ENCODE data around the gene KCNN1. TPM values are rescaled to one million over a fixed set of nuclear protein-coding genes. Genes with fewer than 3 reads are reported as not detected.

The KCNN1 gene
- total RNA-seq, 4 donors from 2014 or later: 0.22 TPM; not detected in 3

GRCh38 chr19:18017275-18018083 lies 50.6 kb downstream of the KCNN1 start:
- DNase-seq: no peak
- peaks cover 36 to 64% of the 10 kb centered on the region in 2 donors for H3K4me1 ChIP-seq
- WGBS, 2 donors: 69 to 71% methylated on average over 14 to 15 of the region's 15 CpGs
- no peaks in the 10 kb centered on the region for H3K27me3 ChIP-seq
- H3K9me3 ChIP-seq: no peaks in the 10 kb centered on the region
- H3K4me3 ChIP-seq (replicated peaks in 1 of 3): no peak overlapping the region
- intact Hi-C loops (cut with DNase I): no loop called here
- peak overlapping the region; percentile 54 to 91 (median 87) for H3K27ac ChIP-seq
- TF ChIP-seq CTCF (IDR thresholded peaks at IDR 0.05) (no peak), POLR2A (IDR thresholded peaks at IDR 0.05) (peak in 1 of 2 donors; percentile 13)
- H3K36me3 ChIP-seq: peaks cover 18 to 25% of the 10 kb centered on the region in 2 donors

GRCh38 chr19:18020212-18021085 lies 53.5 kb downstream of the KCNN1 start:
- Histone ChIP-seq H3K4me3 (replicated peaks in 1 of 3) (no peak overlapping the region), H3K27me3 (no peaks in the 10 kb centered on the region), H3K36me3 (no peaks in the 10 kb centered on the region), H3K9me3 (no peaks in the 10 kb centered on the region), H3K4me1 (peaks cover 45 to 80% of the 10 kb centered on the region in 2 donors), H3K27ac (peak overlapping the region; percentile 33 to 91 (median 87))
- DNase-seq: peak; percentile 90 to 94
- intact Hi-C loops (cut with DNase I): no loop called here
- WGBS, 2 donors: 24 to 32% methylated on average over 14 to 16 of the region's 16 CpGs
- TF ChIP-seq POLR2A (IDR thresholded peaks at IDR 0.05) (no peak), CTCF (IDR thresholded peaks at IDR 0.05) (peak in 2 of 6 experiments; percentile 4 to 8)

- 27 to 46% methylated on average over 13 to 14 of the region's 21 CpGs for WGBS, 2 donors
- Histone ChIP-seq H3K4me3 (replicated peaks in 1 of 3) (no peak overlapping the region), H3K27me3 (no peaks in the 10 kb centered on the region), H3K27ac (peak overlapping the region; percentile 33 to 91 (median 87)), H3K36me3 (no peaks in the 10 kb centered on the region), H3K4me1 (peaks cover 45 to 78% of the 10 kb centered on the region in 2 donors), H3K9me3 (no peaks in the 10 kb centered on the region)
- peak; percentile 67 to 85 for DNase-seq
- TF ChIP-seq POLR2A (IDR thresholded peaks at IDR 0.05) (no peak), CTCF (IDR thresholded peaks at IDR 0.05) (no peak)
- intact Hi-C loops (cut with DNase I): no loop called here
Measured at GRCh38 chr19:18021121-18021755, 54.3 kb downstream of the KCNN1 start.

GRCh38 chr19:18023622-18024251 lies 56.8 kb downstream of the KCNN1 start:
- H3K36me3 ChIP-seq: no peaks in the 10 kb centered on the region
- no peaks in the 10 kb centered on the region for H3K9me3 ChIP-seq
- H3K27ac ChIP-seq: peak overlapping the region; percentile 73 to 91 (median 87)
- intact Hi-C loops (cut with DNase I): no loop called here
- peak; percentile 60 to 64 for DNase-seq
- peaks cover 35 to 55% of the 10 kb centered on the region in 2 donors for H3K4me1 ChIP-seq
- TF ChIP-seq CTCF (IDR thresholded peaks at IDR 0.05) (no peak), POLR2A (IDR thresholded peaks at IDR 0.05) (peak in 1 of 2 donors; percentile 5)
- no peak overlapping the region for H3K4me3 ChIP-seq (replicated peaks in 1 of 3)
- no peaks in the 10 kb centered on the region for H3K27me3 ChIP-seq
- 60 to 79% methylated on average over 22 of the region's 23 CpGs for WGBS, 2 donors

Data from thyroid gland (tissue), 4 donors.